CD4-positive, alpha-beta T cell treated with Interleukin-15 for 4 hours (primary cell): ENCODE data around the gene DNAH3.
A peak's percentile ranks its signal among the peaks of the same experiment; 100 is the strongest.
"Not testable (repeated sequence)": the region's sequence is repeated elsewhere in the genome, so short reads cannot be mapped to it uniquely, and the experiment has no call there.

Experiments used
- DNase-seq: peaks from one replicate; pipeline ENCODE4 v3.0.0-alpha.2; 2020; ENCODE audit warnings: low spot score

Gene DNAH3

GRCh38 chr16:21167360-21167759, 16.7 kb upstream of the DNAH3 start:
- DNase-seq: no peak

- DNase-seq: no peak
Observed at GRCh38 chr16:21166561-21166961, 15.9 kb upstream of the DNAH3 start.

- DNase-seq: no peak
Observed at GRCh38 chr16:21164521-21165168, 14.0 kb upstream of the DNAH3 start.

- DNase-seq: no peak
Observed at GRCh38 chr16:21163576-21163975, 12.9 kb upstream of the DNAH3 start.

- no peak for DNase-seq
Observed at GRCh38 chr16:21162661-21163151, 12.1 kb upstream of the DNAH3 start.

GRCh38 chr16:21161211-21161610, 10.6 kb upstream of the DNAH3 start:
- no peak for DNase-seq

GRCh38 chr16:21160276-21160675, 9.6 kb upstream of the DNAH3 start:
- DNase-seq: no peak

- DNase-seq: no peak
Observed at GRCh38 chr16:21159281-21159951, 8.8 kb upstream of the DNAH3 start.

- peak; percentile 67 for DNase-seq
Observed at GRCh38 chr16:21158208-21159110, 7.8 kb upstream of the DNAH3 start, which contains the start of gene LDAF1. Gene LDAF1, plus strand, starts transcription at chr16:21158674. Its CDS starts 2,509 bp downstream, at chr16:21161183.

GRCh38 chr16:21157632-21158031, 7.0 kb upstream of the DNAH3 start:
- no peak for DNase-seq

GRCh38 chr16:21156767-21157467, 6.3 kb upstream of the DNAH3 start:
- peak; percentile 12 for DNase-seq

- DNase-seq: not testable (repeated sequence)
Observed at GRCh38 chr16:21156011-21156410, 5.4 kb upstream of the DNAH3 start.

- not testable (repeated sequence) for DNase-seq
Observed at GRCh38 chr16:21153124-21153729, 2.6 kb upstream of the DNAH3 start.

GRCh38 chr16:21152160-21153030, 1.7 kb upstream of the DNAH3 start:
- DNase-seq: not testable (repeated sequence)

- no peak for DNase-seq
Observed at GRCh38 chr16:21145738-21146137, 4.9 kb downstream of the DNAH3 start.

- DNase-seq: no peak
Observed at GRCh38 chr16:21134053-21134452, 16.6 kb downstream of the DNAH3 start.

GRCh38 chr16:21130811-21131210, 19.8 kb downstream of the DNAH3 start:
- no peak for DNase-seq

GRCh38 chr16:21128991-21129390, 21.7 kb downstream of the DNAH3 start:
- no peak for DNase-seq

- no peak for DNase-seq
Observed at GRCh38 chr16:21126518-21126917, 24.1 kb downstream of the DNAH3 start.

- no peak for DNase-seq
Observed at GRCh38 chr16:21125191-21125590, 25.5 kb downstream of the DNAH3 start.
